Activated T-cell treated with anti-CD3 and anti-CD28 coated beads, Interleukin-2, amount 50 U/mL, for 72 hours (primary cell): ENCODE results near the gene ELMO2. TPM values are rescaled to one million over a fixed set of nuclear protein-coding genes. Genes with fewer than 3 reads are reported as not detected.

Experiments used
- ATAC-seq, 2 donors: fragments of 150-1000 bp; cut with Tn5 transposase; replicated peaks in 1 of 2; 2 replicates each; pipeline ENCODE4 v1.10.0; 2021; ENCODE audit warnings: moderate library complexity in 2 of 2, mild to moderate bottlenecking in 1 of 2
- DNase-seq, 2 donors: peaks; one replicate each; pipeline ENCODE4 v3.0.0; 2021 to 2022; ENCODE audit warnings: mixed read lengths in 1 of 2
- H3K27ac Mint-ChIP-seq: one replicate; pipeline ENCODE4 v1.8.0; 2022; ENCODE audit warnings: mild to moderate bottlenecking, moderate library complexity, mixed read lengths
- H3K27me3 Mint-ChIP-seq: one replicate; pipeline ENCODE4 v1.8.0; 2022; ENCODE audit warnings: low read depth, mixed read lengths
- H3K36me3 Mint-ChIP-seq, 2 donors: one replicate each; pipeline ENCODE4 v1.8.0; 2022; ENCODE audit warnings: mixed read lengths in 2 of 2, mild to moderate bottlenecking in 1 of 2; ENCODE audit not compliant: insufficient read depth in 2 of 2
- H3K4me1 Mint-ChIP-seq: one replicate; pipeline ENCODE4 v1.8.0; 2022; ENCODE audit warnings: low read depth, mixed read lengths
- H3K4me3 Mint-ChIP-seq, 2 donors: one replicate each; pipeline ENCODE4 v1.8.0; 2022; ENCODE audit warnings: mild to moderate bottlenecking in 2 of 2, mixed read lengths in 2 of 2, moderate library complexity in 2 of 2
- H3K9me3 Mint-ChIP-seq, 2 donors: one replicate each; pipeline ENCODE4 v1.8.0; 2022; ENCODE audit warnings: mixed read lengths in 2 of 2
- total RNA-seq, 2 donors: library from RNA; stranded (reverse); gene quantifications; one replicate each; pipeline ENCODE4 v1.2.3, GENCODE V29; 2022

The ELMO2 gene
- total RNA-seq, 2 donors from 2014 or later: 63.9 to 90.5 TPM

- peaks cover 34% of the 10 kb centered on the region for H3K27me3 Mint-ChIP-seq
- H3K36me3 Mint-ChIP-seq: no peaks in the 10 kb centered on the region
- H3K4me3 Mint-ChIP-seq: no peak overlapping the region
- ATAC-seq (no peak), DNase-seq (no peak)
- H3K27ac Mint-ChIP-seq: no peak overlapping the region
- H3K9me3 Mint-ChIP-seq: no peaks in the 10 kb centered on the region
- H3K4me1 Mint-ChIP-seq: no peaks in the 10 kb centered on the region
These were observed 81.3 kb downstream of the ELMO2 start for GRCh38 chr20:46324960-46325703.

GRCh38 chr20:46324379-46324778 is 82.0 kb downstream of the ELMO2 start:
- no peaks in the 10 kb centered on the region for H3K4me1 Mint-ChIP-seq
- peaks cover 35% of the 10 kb centered on the region for H3K27me3 Mint-ChIP-seq
- H3K4me3 Mint-ChIP-seq: no peak overlapping the region
- DNase-seq (no peak), ATAC-seq (no peak)
- H3K9me3 Mint-ChIP-seq: no peaks in the 10 kb centered on the region
- no peak overlapping the region for H3K27ac Mint-ChIP-seq
- H3K36me3 Mint-ChIP-seq: no peaks in the 10 kb centered on the region

- Mint-ChIP-seq H3K4me1 (no peaks in the 10 kb centered on the region), H3K4me3 (no peak overlapping the region), H3K9me3 (no peaks in the 10 kb centered on the region), H3K27me3 (peaks cover 32% of the 10 kb centered on the region), H3K27ac (no peak overlapping the region), H3K36me3 (no peaks in the 10 kb centered on the region)
- DNase-seq (no peak), ATAC-seq (no peak)
These were observed 82.9 kb downstream of the ELMO2 start for GRCh38 chr20:46323557-46323956.

GRCh38 chr20:46322641-46323040 is 83.8 kb downstream of the ELMO2 start:
- no peak for DNase-seq
- Mint-ChIP-seq H3K4me1 (no peaks in the 10 kb centered on the region), H3K9me3 (no peaks in the 10 kb centered on the region), H3K4me3 (no peak overlapping the region), H3K27ac (no peak overlapping the region), H3K36me3 (no peaks in the 10 kb centered on the region), H3K27me3 (peaks cover 32% of the 10 kb centered on the region)
- no peak for ATAC-seq

DNA sequence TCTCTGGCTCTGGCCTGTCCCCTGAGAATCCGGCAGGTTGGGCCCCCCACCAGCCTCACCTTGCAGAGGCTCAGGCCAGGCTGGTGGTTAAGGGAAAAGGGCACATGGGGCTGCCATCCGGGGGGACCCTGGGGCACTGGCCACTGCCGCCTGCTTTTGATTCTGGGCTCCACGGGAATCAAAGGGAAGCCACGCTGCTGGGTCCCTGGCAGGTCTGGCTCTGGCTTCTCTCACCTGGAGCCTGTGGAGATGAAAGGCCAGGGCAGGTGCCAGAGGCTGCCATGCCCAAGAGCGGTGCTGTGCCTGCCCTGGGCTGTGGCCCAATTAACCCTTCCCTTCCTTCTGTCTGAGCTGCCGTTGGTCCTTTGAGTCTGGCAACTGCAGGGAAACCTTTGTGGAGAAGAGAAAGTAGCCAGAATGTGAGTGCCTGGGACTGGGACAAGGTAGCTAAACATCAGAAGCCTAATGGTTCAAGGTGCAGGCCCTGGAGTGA is 88.7 kb downstream of the ELMO2 start:
- Mint-ChIP-seq H3K9me3 (no peaks in the 10 kb centered on the region), H3K27me3 (peaks cover 63% of the 10 kb centered on the region), H3K36me3 (no peaks in the 10 kb centered on the region), H3K4me1 (no peaks in the 10 kb centered on the region), H3K4me3 (no peak overlapping the region), H3K27ac (no peak overlapping the region)
- DNase-seq (no peak), ATAC-seq (no peak)

- no peak for ATAC-seq
- H3K27ac Mint-ChIP-seq: no peak overlapping the region
These were observed 89.3 kb downstream of the ELMO2 start for GRCh38 chr20:46316984-46317684.

More at GRCh38 chr20:46316984-46317684, 89.3 kb downstream of the ELMO2 start:
- Mint-ChIP-seq H3K4me1 (peaks cover 2% of the 10 kb centered on the region), H3K9me3 (no peaks in the 10 kb centered on the region), H3K36me3 (no peaks in the 10 kb centered on the region), H3K27me3 (peaks cover 60% of the 10 kb centered on the region), H3K4me3 (no peak overlapping the region)
- no peak for DNase-seq

Other genes starting within 250 kb of the ELMO2 start
- not detected for gene CDH22, start 98.1 kb downstream of the ELMO2 start, total RNA-seq
- gene ZNF334, start 106.9 kb upstream of the ELMO2 start, total RNA-seq: 1 to 10 TPM; 1.1 to 1.5 TPM
- gene OCSTAMP, start 144.0 kb upstream of the ELMO2 start, total RNA-seq: under 1 TPM in 1 of 2 donors, not detected in 1; 0.12 TPM
- gene SLC13A3, start 244.8 kb upstream of the ELMO2 start, total RNA-seq: under 1 TPM in 1 of 2 donors, not detected in 1; 0.21 TPM